ENCODE data around the gene PLEKHG5.

DNA sequence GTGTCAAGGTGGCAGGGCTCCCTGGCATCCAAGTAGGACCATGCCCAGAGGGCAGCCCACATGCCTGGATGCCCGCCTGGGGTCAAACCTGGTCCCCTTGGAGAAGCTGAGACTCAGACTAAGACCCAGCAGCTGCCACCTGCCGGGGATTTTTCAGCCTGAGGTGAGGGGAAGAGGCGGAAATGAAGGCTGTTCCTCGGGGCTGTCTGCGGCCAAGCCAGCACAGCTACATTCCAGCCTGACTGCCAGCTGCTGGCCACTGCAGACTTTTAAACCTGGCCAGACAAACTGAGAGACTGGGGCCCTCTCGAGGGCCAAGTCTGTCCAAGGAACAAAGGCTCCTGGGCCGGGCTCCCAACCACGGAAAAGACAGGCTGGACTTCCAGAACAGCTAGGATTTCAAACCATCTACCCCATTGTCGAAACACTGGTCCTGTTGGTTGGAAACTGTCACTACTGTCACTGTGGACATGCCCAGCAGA is 21.9 kb upstream of the PLEKHG5 start:
- TF ChIP-seq, protein P1, sequence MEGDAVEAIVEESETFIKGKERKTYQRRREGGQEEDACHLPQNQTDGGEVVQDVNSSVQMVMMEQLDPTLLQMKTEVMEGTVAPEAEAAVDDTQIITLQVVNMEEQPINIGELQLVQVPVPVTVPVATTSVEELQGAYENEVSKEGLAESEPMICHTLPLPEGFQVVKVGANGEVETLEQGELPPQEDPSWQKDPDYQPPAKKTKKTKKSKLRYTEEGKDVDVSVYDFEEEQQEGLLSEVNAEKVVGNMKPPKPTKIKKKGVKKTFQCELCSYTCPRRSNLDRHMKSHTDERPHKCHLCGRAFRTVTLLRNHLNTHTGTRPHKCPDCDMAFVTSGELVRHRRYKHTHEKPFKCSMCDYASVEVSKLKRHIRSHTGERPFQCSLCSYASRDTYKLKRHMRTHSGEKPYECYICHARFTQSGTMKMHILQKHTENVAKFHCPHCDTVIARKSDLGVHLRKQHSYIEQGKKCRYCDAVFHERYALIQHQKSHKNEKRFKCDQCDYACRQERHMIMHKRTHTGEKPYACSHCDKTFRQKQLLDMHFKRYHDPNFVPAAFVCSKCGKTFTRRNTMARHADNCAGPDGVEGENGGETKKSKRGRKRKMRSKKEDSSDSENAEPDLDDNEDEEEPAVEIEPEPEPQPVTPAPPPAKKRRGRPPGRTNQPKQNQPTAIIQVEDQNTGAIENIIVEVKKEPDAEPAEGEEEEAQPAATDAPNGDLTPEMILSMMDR (IDR thresholded peaks at IDR 0.05): no peak
- TF ChIP-seq POLR2A (IDR thresholded peaks at IDR 0.05): no peak

Data from heart left ventricle (tissue), 13 donors.